IMR-90 (cell line): ENCODE measurements around the gene ZC3H12D. TPM values are rescaled to one million over a fixed set of nuclear protein-coding genes. Genes with fewer than 3 reads are reported as not detected.

ENCODE experiments used
- ATAC-seq: fragments of 200-7000 bp; cut with Tn5 transposase; 2 replicates; pipeline ENCODE4 v1.9.1; 2020; ENCODE audit warnings: low read depth, mild to moderate bottlenecking, moderate library complexity
- BruUV-seq: library from RNA; stranded (reverse); fragments of 400-500 nt; replicated peaks from 2 replicates; lab custom pipeline; 2021; lab: Mats Ljungman, UMichigan
- CTCF ChIA-PET: fragments of 300-600 bp; formaldehyde crosslinking; extraction: SDS; loops from one replicate; lab custom pipeline; 2021; ENCODE audit warnings: antibody characterized with exemption; lab: Yijun Ruan, JAX
- POLR2A ChIA-PET: fragments of 300-600 bp; sonication (Branson Sonifier 250); formaldehyde crosslinking; loops from one replicate; lab custom pipeline; 2022; ENCODE audit warnings: antibody characterized with exemption; ENCODE audit not compliant: unreplicated experiment; lab: Charles Lee
- DNase-seq: peaks from one replicate; pipeline ENCODE4 v3.0.0; 2013
- H2AFZ ChIP-seq: replicated peaks from 2 replicates; pipeline ENCODE3; 2013; ENCODE audit warnings: low read length, mild to moderate bottlenecking; ENCODE audit not compliant: poor library complexity
- H2AK5ac ChIP-seq: 2 replicates; pipeline ENCODE4 v1.6.1; 2013; ENCODE audit warnings: low read depth, low read length, inconsistent platforms
- H2AK9ac ChIP-seq: replicated peaks from 2 replicates; pipeline ENCODE3; 2013; ENCODE audit warnings: mild to moderate bottlenecking, low read depth, low read length, moderate library complexity; ENCODE audit not compliant: poor library complexity
- H2BK120ac ChIP-seq: 2 replicates; pipeline ENCODE4 v1.6.1; 2013; ENCODE audit warnings: low read depth, low read length, inconsistent platforms
- H2BK15ac ChIP-seq: 3 replicates; pipeline ENCODE4 v1.6.1; 2013; ENCODE audit warnings: low read depth, low read length, inconsistent platforms
- H2BK20ac ChIP-seq: 2 replicates; pipeline ENCODE4 v1.6.1; 2013; ENCODE audit warnings: low read depth, mild to moderate bottlenecking, inconsistent platforms, low read length, moderate library complexity
- H2BK5ac ChIP-seq: 2 replicates; pipeline ENCODE4 v1.6.1; 2013; ENCODE audit warnings: mild to moderate bottlenecking, low read depth, low read length, inconsistent platforms; ENCODE audit not compliant: poor library complexity, severe bottlenecking
- H3K14ac ChIP-seq: replicated peaks from 2 replicates; pipeline ENCODE4 v1.6.1; 2013; ENCODE audit warnings: low read depth, low read length, inconsistent platforms
- H3K18ac ChIP-seq: 2 replicates; pipeline ENCODE4 v1.6.1; 2013; ENCODE audit warnings: low read depth, low read length, control low read depth
- H3K23ac ChIP-seq: 2 replicates; pipeline ENCODE4 v1.6.1; 2013; ENCODE audit warnings: low read depth, low read length, inconsistent platforms
- H3K27ac ChIP-seq: 2 replicates; pipeline ENCODE4 v1.5.1; 2013; ENCODE audit warnings: mild to moderate bottlenecking, control low read depth, low read length; ENCODE audit not compliant: insufficient read depth
- H3K27me3 ChIP-seq: 2 replicates; pipeline ENCODE4 v1.6.1; 2013; ENCODE audit warnings: low read length; ENCODE audit not compliant: control insufficient read depth, insufficient read depth
- H3K36me3 ChIP-seq: 2 replicates; pipeline ENCODE4 v1.6.1; 2013; ENCODE audit warnings: low read length, mixed read lengths; ENCODE audit not compliant: control insufficient read depth, insufficient read depth
- H3K4ac ChIP-seq: 2 replicates; pipeline ENCODE4 v1.6.1; 2013; ENCODE audit warnings: low read depth, low read length, inconsistent platforms
- H3K4me1 ChIP-seq: 2 replicates; pipeline ENCODE4 v1.6.1; 2013; ENCODE audit warnings: low read length, mixed read lengths; ENCODE audit not compliant: control insufficient read depth, insufficient read depth
- H3K4me2 ChIP-seq: 2 replicates; pipeline ENCODE4 v1.6.1; 2013; ENCODE audit warnings: low read depth, mild to moderate bottlenecking, control low read depth, low read length, moderate library complexity
- H3K4me3 ChIP-seq: 2 replicates; pipeline ENCODE4 v1.5.1; 2013; ENCODE audit warnings: low read depth, mild to moderate bottlenecking, control low read depth, low read length, moderate library complexity; ENCODE audit not compliant: insufficient read depth
- H3K56ac ChIP-seq: 2 replicates; pipeline ENCODE4 v1.6.1; 2013; ENCODE audit warnings: low read length, inconsistent platforms; ENCODE audit not compliant: insufficient read depth; ENCODE audit errors: extremely low read depth
- H3K79me1 ChIP-seq, 2 experiments: 2 replicates each; pipeline ENCODE4 v1.6.1; 2013; ENCODE audit warnings: low read length in 2 of 2, inconsistent platforms in 1 of 2, low read depth in 1 of 2
- H3K9ac ChIP-seq: 2 replicates; pipeline ENCODE4 v1.6.1; 2013; ENCODE audit warnings: low read depth, low read length, control low read depth
- H3K9me1 ChIP-seq: 2 replicates; pipeline ENCODE4 v1.6.1; 2013; ENCODE audit warnings: low read length, inconsistent platforms; ENCODE audit not compliant: insufficient read depth
- H3K9me3 ChIP-seq: 2 replicates; pipeline ENCODE4 v1.6.1; 2013; ENCODE audit warnings: low read length; ENCODE audit not compliant: control insufficient read depth, insufficient read depth
- H4K20me1 ChIP-seq: 2 replicates; pipeline ENCODE4 v1.6.1; 2013; ENCODE audit warnings: low read length, inconsistent platforms; ENCODE audit not compliant: insufficient read depth
- H4K5ac ChIP-seq: 2 replicates; pipeline ENCODE4 v1.6.1; 2013; ENCODE audit warnings: mild to moderate bottlenecking, low read depth, low read length, control low read depth
- H4K8ac ChIP-seq, 2 experiments: 2 replicates each; pipeline ENCODE4 v1.6.1; 2013; ENCODE audit warnings: low read depth in 2 of 2, low read length in 2 of 2, control low read depth in 1 of 2, inconsistent platforms in 1 of 2
- H4K91ac ChIP-seq: 2 replicates; pipeline ENCODE4 v1.6.1; 2013; ENCODE audit warnings: low read depth, low read length, inconsistent platforms; ENCODE audit not compliant: insufficient read depth
- BHLHE40 ChIP-seq: fragments of 150-350 bp; IDR thresholded peaks from 2 replicates; pipeline ENCODE4 v1.6.1; 2016; ENCODE audit warnings: mild to moderate bottlenecking, low read depth, low read length
- CEBPB ChIP-seq: IDR thresholded peaks from 2 replicates; pipeline ENCODE4 v1.6.1; 2012; ENCODE audit warnings: low read depth, low read length, improper control_type of control experiment
- CHD1 ChIP-seq: IDR thresholded peaks from 2 replicates; pipeline ENCODE4 v1.6.1; 2012; ENCODE audit warnings: low read depth, low read length, improper control_type of control experiment
- FOS ChIP-seq: fragments of 150-350 bp; IDR thresholded peaks from 2 replicates; pipeline ENCODE4 v1.6.1; 2016; ENCODE audit warnings: low read depth, low read length
- MAFK ChIP-seq: IDR thresholded peaks from 2 replicates; pipeline ENCODE4 v1.6.1; 2012; ENCODE audit warnings: low read depth, low read length, improper control_type of control experiment
- MAZ ChIP-seq: IDR thresholded peaks from 2 replicates; pipeline ENCODE4 v1.6.1; 2012; ENCODE audit warnings: low read depth, mild to moderate bottlenecking, low read length, improper control_type of control experiment, moderate library complexity, borderline replicate concordance
- MXI1 ChIP-seq: IDR thresholded peaks from 2 replicates; pipeline ENCODE4 v1.6.1; 2012; ENCODE audit warnings: low read depth, mild to moderate bottlenecking, low read length, moderate library complexity, borderline replicate concordance
- NFE2L2 ChIP-seq: fragments of 150-350 bp; IDR thresholded peaks from 2 replicates; pipeline ENCODE4 v1.6.1; 2016; ENCODE audit warnings: low read depth, mild to moderate bottlenecking, low read length
- POLR2A ChIP-seq: IDR thresholded peaks from 2 replicates; pipeline ENCODE4 v1.6.1; 2012; ENCODE audit warnings: mild to moderate bottlenecking, low read depth, low read length
- RAD21 ChIP-seq: IDR thresholded peaks from 2 replicates; pipeline ENCODE4 v1.6.1; 2012; ENCODE audit warnings: low read length, improper control_type of control experiment
- RCOR1 ChIP-seq: IDR thresholded peaks from 2 replicates; pipeline ENCODE4 v1.6.1; 2012; ENCODE audit warnings: mild to moderate bottlenecking, low read length, improper control_type of control experiment; ENCODE audit not compliant: insufficient replicate concordance
- RFX5 ChIP-seq: IDR thresholded peaks from 2 replicates; pipeline ENCODE4 v1.8.0; 2012; ENCODE audit warnings: low read depth, mild to moderate bottlenecking, low read length, moderate library complexity
- SMC3 ChIP-seq: fragments of 150-350 bp; IDR thresholded peaks from 2 replicates; pipeline ENCODE4 v1.6.1; 2016; ENCODE audit warnings: low read depth, mild to moderate bottlenecking, antibody characterized with exemption, low read length, moderate library complexity
- WGBS, 2 experiments: methylation state at CpG; one replicate each; pipeline versions ENCODE4 v1.1.5 to v1.1.7; 2013; ENCODE audit warnings: missing lambda C conversion rate in 2 of 2; ENCODE audit not compliant: insufficient read length in 1 of 2; ENCODE audit errors: extremely low coverage in 2 of 2; 5-methylcytosine and 5-hydroxymethylcytosine counted together
- dilution Hi-C: fragments of 300-500 bp; cut with HindIII; formaldehyde crosslinking; loops from one replicate; pipeline ENCODE4 v1.14.3; 2018; ENCODE audit warnings: low sequenced_read_pairs; ENCODE audit not compliant: unreplicated experiment
- in situ Hi-C: fragments of 300-500 bp; cut with MboI; formaldehyde crosslinking; loops from 3 replicates; pipeline ENCODE4 v1.14.3; 2019; ENCODE audit warnings: low sequenced_read_pairs, inconsistent platforms, mixed read lengths
- intact Hi-C: fragments of 100-400 bp; cut with micrococcal nuclease; formaldehyde crosslinking; loops from 2 replicates; pipeline ENCODE4 v1.10.0; 2022
- polyA plus RNA-seq, 3 experiments: library from polyadenylated mRNA; depleted of rRNA; stranded (reverse); fragments of >200 nt; gene quantifications; 2 replicates each; pipeline ENCODE4 v1.2.3, GENCODE V29; 2012; ENCODE audit warnings: low replicate concordance in 1 of 3
- total RNA-seq: library from RNA; depleted of rRNA; stranded (reverse); fragments of >200 nt; gene quantifications from 2 replicates; pipeline ENCODE4 v1.2.3, GENCODE V29; 2012
- TF ChIP-seq, protein P1 (sequence below): fragments of 150-350 bp; IDR thresholded peaks from 2 replicates; pipeline ENCODE4 v1.6.1; 2017; ENCODE audit warnings: mild to moderate bottlenecking, antibody characterized with exemption, low read length, low read depth
- TF ChIP-seq, protein P2 (sequence below): fragments of 150-350 bp; IDR thresholded peaks from 2 replicates; pipeline ENCODE4 v1.6.1; 2016; ENCODE audit warnings: low read depth, mild to moderate bottlenecking, low read length, moderate library complexity, borderline replicate concordance
- TF ChIP-seq, protein P3 (sequence below): conservative IDR thresholded peaks from 2 replicates; pipeline ENCODE4 v1.5.1; 2012; ENCODE audit warnings: mild to moderate bottlenecking, low read depth, low read length, improper control_type of control experiment

The ZC3H12D gene
- total and polyA plus RNA-seq, 2 of the 4 experiments (the other 2 are of a cell fraction): under 0.01 to 0.12 TPM

DNA sequence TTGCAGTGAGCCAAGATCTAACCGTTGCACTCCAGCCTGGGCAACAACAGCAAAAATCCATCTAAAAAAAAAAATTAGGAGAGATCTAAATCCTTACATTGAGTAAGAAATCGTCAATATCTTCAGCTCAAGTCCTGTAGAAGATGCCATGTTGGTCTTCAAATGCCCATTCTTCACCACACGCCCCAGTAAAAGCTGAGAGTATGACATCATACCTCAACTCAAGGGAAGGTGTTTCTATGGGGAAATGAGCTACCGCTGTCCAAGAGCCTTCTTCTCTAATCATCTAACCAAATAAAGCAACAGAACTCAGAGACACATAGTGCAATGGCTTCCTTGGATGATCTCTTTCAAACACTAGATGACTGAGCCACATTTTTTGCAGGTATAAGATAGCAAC, 2.5 kb upstream of the ZC3H12D start:
- Histone ChIP-seq H2BK5ac (no peak overlapping the region), H2AFZ (no peak overlapping the region), H3K36me3 (no peaks in the 10 kb centered on the region), H3K4me2 (no peak overlapping the region), H4K5ac (no peak overlapping the region), H3K14ac (no peak overlapping the region), H2AK5ac (no peak overlapping the region), H3K9ac (no peak overlapping the region), H3K18ac (no peak overlapping the region), H4K20me1 (no peaks in the 10 kb centered on the region), H2BK20ac (no peak overlapping the region), H3K56ac (no peak overlapping the region), H2BK120ac (no peak overlapping the region), H3K27me3 (no peaks in the 10 kb centered on the region; the same call in 1 of the 2 replicates), H3K27ac (no peak overlapping the region), H3K9me1 (no peaks in the 10 kb centered on the region; the same call in 1 of the 2 replicates), H4K8ac (no peak overlapping the region), H2BK15ac (no peak overlapping the region), H3K4me1 (peaks cover 5% of the 10 kb centered on the region; the same call in 1 of the 2 replicates), H3K79me1 (no peaks in the 10 kb centered on the region), H3K23ac (no peak overlapping the region), H3K9me3 (no peaks in the 10 kb centered on the region), H2AK9ac (no peak overlapping the region), H4K91ac (no peak overlapping the region), H3K4me3 (no peak overlapping the region), H3K4ac (no peak overlapping the region)
- no TSS peak for BruUV-seq
- WGBS, 2 experiments: no CpG with 5 or more reads among the region's 4 CpGs
- DNase-seq: no peak
- intact Hi-C loops: no loop called here
- no peak for ATAC-seq
- ChIA-PET CTCF (no interaction called here), POLR2A (no interaction called here)
- TF ChIP-seq MXI1: no peak
- TF ChIP-seq, protein P1, sequence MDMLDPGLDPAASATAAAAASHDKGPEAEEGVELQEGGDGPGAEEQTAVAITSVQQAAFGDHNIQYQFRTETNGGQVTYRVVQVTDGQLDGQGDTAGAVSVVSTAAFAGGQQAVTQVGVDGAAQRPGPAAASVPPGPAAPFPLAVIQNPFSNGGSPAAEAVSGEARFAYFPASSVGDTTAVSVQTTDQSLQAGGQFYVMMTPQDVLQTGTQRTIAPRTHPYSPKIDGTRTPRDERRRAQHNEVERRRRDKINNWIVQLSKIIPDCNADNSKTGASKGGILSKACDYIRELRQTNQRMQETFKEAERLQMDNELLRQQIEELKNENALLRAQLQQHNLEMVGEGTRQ: no peak
- no peak for TF ChIP-seq RAD21
- TF ChIP-seq MAFK: no peak
- no peak for TF ChIP-seq RFX5
- TF ChIP-seq POLR2A: no peak
- TF ChIP-seq, protein P2, sequence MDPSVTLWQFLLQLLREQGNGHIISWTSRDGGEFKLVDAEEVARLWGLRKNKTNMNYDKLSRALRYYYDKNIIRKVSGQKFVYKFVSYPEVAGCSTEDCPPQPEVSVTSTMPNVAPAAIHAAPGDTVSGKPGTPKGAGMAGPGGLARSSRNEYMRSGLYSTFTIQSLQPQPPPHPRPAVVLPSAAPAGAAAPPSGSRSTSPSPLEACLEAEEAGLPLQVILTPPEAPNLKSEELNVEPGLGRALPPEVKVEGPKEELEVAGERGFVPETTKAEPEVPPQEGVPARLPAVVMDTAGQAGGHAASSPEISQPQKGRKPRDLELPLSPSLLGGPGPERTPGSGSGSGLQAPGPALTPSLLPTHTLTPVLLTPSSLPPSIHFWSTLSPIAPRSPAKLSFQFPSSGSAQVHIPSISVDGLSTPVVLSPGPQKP: no peak
- TF ChIP-seq CHD1: no peak
- TF ChIP-seq, protein P3, sequence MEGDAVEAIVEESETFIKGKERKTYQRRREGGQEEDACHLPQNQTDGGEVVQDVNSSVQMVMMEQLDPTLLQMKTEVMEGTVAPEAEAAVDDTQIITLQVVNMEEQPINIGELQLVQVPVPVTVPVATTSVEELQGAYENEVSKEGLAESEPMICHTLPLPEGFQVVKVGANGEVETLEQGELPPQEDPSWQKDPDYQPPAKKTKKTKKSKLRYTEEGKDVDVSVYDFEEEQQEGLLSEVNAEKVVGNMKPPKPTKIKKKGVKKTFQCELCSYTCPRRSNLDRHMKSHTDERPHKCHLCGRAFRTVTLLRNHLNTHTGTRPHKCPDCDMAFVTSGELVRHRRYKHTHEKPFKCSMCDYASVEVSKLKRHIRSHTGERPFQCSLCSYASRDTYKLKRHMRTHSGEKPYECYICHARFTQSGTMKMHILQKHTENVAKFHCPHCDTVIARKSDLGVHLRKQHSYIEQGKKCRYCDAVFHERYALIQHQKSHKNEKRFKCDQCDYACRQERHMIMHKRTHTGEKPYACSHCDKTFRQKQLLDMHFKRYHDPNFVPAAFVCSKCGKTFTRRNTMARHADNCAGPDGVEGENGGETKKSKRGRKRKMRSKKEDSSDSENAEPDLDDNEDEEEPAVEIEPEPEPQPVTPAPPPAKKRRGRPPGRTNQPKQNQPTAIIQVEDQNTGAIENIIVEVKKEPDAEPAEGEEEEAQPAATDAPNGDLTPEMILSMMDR: no peak
- no peak for TF ChIP-seq BHLHE40
- no peak for TF ChIP-seq MAZ
- TF ChIP-seq RCOR1: no peak
- TF ChIP-seq NFE2L2: no peak
- no peak for TF ChIP-seq CEBPB
- TF ChIP-seq FOS: no peak
- no peak for TF ChIP-seq SMC3
- dilution Hi-C loops: no loop called here
- in situ Hi-C loops: no loop called here
